ENCODE measurements around the gene CORIN.
"Not testable (repeated sequence)": the region's sequence is repeated elsewhere in the genome, so short reads cannot be mapped to it uniquely, and the experiment has no call there.

The CORIN gene

GRCh38 chr4:47718696-47719095, 119.2 kb downstream of the CORIN start:
- DNase-seq: no peak

GRCh38 chr4:47717188-47717587, 120.7 kb downstream of the CORIN start:
- no peak for DNase-seq

- no peak for DNase-seq
Measured at GRCh38 chr4:47715716-47716416, 122.0 kb downstream of the CORIN start.

DNA sequence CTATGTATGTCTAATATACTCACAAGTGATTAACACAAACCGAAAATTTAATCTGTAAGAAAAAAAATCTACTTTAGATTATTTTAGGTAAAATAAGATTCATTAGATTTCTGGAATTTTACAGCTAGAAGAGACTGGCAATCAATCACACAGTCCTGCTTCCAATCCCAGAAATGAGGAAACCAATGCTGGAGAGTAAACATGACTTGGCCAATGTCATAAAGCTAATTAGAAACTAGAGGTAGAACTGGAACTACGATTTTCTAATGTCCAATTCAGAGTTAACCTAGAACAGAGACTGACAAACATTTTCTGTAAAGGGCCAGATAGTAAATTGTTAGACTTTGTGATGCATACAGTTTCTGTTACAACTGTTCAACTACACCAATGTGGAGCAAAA, 123.6 kb downstream of the CORIN start:
- no peak for DNase-seq

- no peak for DNase-seq
Measured at GRCh38 chr4:47713129-47713834, 124.6 kb downstream of the CORIN start.

DNA sequence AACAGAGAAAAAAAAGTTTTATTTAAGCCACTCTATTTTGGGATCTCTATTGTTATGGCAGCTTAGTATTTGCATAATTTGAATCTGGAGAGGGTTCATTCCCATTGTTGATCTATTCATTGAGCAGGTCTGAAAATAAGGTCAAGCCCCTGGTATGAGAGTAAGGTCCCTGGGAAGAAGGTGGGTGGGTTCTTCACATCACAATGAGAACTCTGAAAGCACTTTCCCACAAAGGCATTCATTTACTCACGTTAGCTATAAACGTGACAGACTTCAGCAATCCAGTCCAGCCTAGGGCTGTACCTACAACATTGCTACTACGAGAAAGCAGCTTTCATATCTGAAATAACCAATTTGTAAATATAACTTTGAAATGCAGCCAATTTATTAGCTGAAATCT, 126.2 kb downstream of the CORIN start:
- no peak for DNase-seq

DNA sequence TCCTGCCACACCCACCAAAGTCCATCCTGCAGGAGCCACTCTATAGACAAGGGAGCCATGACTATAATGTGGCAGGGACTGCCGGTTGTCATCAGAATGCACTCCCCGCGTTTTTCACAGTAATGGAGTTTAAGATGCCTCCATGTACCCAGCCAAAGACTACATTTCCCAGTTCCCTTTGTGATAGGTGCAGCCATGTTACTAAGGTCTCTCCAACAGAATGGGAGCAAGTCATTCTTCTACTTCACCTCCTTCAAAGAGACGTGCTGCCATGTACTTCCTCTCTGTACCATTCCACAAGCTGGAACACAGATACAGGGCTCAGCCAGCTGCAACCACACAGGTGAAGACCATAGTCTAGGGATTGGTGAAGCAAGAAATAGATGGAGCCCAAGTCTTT, 126.7 kb downstream of the CORIN start:
- DNase-seq: no peak

DNA sequence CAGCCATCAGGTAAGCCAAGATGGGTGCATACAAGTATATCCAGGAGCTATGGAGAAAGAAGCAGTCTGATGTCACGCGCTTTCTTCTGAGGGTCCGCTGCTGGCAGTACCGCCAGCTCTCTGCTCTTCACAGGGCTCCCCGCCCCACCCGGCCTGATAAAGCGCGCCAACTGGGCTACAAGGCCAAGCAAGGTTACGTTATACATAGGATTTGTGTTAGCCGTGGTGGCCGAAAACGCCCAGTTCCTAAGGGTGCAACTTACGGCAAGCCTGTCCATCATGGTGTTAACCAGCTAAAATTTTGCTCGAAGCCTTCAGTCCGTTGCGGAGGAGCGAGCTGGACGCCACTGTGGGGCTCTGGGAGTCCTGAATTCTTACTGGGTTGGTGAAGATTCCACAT, 131.5 kb downstream of the CORIN start:
- not testable (repeated sequence) for DNase-seq

DNA sequence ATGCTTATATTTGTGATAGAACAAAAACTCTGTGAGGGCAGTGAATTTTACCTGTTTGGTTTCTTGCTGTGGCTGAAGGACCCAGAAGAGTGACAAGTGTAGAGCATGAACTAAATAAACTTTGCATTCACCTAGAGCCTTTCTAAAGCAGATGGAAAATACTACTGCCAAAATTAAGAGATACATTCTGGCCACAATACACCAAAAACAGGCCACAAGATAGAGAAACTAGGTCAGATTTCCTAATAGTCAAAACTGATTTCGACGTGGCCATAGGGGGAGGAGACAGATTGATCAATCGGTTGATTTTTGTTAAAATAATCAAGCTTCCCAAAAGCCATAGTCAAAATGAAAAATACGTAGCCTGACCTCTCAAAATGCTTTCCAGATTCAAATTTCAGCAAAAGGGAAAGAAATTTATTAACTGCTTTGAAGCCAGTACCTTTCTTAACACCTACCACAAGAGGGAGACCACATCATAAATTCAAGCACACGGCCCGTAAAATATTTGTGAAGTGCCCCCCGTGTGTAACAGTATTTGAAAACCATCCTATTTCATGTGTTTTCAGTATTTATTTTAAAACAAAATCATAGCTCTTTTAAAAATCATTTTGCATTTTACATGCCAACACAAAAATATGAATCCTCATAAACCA, 132.4 kb downstream of the CORIN start:
- DNase-seq: no peak

DNA sequence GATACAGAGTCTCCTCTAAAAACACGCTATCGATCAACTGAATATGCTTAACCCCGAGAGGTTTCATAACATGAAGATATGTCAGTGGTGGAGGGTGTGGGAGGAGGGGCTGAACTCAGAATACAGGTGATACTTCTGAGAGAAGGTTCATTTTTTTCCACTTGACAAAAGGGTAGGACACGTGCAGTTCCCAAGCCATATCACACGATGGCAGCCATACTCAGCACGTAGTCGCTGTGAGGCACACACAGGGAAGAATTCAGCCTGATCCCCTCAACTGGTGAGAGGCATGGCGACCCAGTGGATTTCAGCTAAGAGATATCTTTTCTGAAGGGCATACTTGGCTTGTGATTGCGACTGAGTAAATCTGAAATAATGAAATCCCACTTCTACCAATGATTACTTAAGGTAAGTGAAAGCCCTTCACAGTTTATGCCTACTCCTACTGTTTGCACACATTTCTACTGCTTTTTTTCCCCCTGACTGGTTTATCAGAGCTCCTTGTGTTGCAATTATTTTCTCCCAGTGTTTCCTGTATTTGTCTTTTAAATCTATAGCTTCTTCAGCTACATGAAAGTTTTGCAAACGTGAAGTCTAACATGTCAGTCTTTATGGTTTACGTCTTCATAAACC, 133.1 kb downstream of the CORIN start:
- DNase-seq: no peak

DNA sequence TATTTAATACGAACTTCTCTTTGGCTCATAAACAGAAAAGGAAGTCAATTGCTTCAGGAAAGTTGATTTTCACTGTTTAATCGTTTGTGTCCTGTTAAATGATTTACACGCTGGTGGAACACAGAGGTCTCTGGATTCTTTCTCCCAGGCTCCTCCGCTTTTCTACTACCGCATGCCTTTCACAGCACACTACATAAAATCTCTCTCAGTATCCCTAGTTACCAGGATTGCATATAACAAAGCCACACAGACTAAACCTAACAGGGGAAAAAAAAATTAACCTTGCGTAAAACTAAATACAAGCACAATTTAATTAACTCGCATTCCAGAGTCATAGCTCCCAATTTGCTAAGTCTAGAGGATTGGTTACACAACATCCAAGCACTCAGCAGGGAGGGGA, 133.9 kb downstream of the CORIN start:
- DNase-seq: no peak

GRCh38 chr4:47703008-47703407, 134.9 kb downstream of the CORIN start:
- no peak for DNase-seq

- no peak for DNase-seq
Measured at GRCh38 chr4:47701286-47701685, 136.6 kb downstream of the CORIN start.

GRCh38 chr4:47698837-47699236, 139.0 kb downstream of the CORIN start:
- no peak for DNase-seq

DNA sequence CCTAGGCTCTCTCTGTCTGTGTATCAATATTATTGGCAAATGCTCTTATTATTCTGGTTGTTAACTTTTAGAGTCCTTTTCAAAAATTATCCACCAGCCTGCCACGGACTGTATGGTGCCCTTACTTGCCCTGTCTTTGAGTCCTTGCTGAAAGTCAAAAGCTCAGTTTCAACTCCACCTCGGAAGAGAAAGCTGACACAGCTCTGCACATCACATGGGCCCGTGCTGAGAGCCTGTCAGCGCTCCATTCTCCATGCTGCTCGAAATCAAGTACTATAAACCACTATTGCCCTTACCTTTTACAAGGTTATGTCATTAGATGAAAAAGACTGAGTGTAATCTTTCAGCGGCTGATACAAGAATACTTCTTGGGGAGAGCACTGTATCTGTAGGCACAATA, 141.0 kb downstream of the CORIN start:
- no peak for DNase-seq

- no peak for DNase-seq
Measured at GRCh38 chr4:47695260-47695659, 142.6 kb downstream of the CORIN start.

DNA sequence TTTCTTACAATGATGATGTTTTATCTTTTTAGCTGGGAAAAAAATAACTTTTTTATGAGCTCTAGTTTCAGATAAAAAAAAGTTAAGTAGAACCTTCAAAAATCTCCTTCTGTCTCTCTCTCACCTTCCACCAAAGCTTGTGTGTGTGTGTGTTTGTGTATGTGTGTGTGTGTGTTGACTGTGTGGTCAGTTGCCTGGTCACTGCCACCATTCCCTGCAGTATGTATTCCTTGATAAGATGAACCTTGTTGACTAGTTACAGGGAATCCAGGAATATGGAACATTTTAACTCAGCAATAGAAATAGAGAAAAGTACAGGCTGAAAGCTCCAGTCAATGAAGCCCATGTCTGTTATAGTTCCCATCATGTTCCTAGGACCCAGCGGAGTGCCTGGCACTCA, 143.5 kb downstream of the CORIN start:
- DNase-seq: no peak

GRCh38 chr4:47692691-47693090, 145.2 kb downstream of the CORIN start:
- no peak for DNase-seq

- DNase-seq: not testable (repeated sequence)
Measured at GRCh38 chr4:47691757-47692383, 146.0 kb downstream of the CORIN start.

DNA sequence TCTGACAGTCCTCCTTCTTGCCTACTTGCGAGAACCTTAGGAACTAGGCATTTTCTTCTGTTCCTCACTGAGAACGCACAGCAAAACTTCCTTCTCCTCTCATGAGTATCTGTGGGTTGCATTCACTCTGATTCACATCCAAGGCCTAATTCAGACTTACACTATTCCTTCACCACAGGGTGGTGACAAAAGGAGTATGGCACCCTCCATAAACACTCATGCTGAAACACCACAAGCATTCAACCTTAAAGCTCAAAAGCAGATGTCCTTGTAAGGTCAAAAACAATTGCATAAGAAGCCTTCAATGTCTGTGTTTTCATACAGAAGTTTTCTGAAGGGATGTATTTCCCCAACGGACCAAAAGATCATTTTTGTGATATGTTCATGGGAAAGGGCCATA, 147.3 kb downstream of the CORIN start:
- no peak for DNase-seq

DNA sequence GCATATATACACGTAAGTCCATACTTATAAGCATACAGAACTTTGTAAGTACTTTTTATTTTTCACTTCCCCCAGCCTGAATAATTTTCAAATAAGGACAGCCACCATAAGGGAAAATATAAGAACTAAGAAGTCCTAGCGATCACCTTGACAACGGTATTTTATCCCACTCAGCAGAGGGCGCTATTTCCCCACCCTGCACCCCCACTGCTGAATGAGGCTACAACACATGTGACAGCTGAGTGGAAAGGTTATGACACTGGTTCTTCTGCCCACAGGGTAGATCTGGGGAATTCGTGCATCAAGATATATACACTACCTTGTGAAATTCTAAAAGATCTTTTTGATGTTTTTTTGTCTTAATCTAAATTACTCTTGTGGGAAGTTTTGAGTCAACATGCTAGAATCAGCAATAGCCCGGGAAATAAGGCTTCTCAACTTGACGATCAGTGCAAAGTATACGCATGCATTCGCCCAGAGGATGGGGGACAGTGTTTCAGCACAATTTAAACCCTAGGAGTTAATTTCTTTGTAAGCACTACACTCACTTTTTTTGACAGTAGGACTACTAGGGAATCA, 151.5 kb downstream of the CORIN start:
- DNase-seq: peak; percentile 56

DNA sequence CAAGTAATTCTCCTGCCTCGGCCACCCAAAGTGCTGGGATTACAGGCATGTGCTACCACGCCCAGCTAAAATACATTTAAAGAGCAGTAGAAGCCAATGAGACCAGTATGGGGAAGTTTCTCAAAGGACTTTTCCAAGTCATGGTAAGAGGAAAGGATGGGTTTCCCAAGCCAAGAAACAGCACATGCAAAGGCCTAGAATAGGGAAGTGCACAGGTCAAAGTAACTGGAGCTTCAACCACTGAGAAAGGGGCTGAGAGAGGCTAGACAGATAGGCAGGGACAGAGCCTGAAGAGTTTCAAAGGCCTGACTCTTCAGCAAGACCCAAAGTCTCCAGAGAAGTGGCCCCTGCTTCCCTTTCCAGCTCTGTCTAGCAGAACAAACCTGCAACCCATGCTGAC, 162.1 kb downstream of the CORIN start:
- no peak for DNase-seq

GRCh38 chr4:47674144-47674543, 163.7 kb downstream of the CORIN start:
- DNase-seq: no peak
